GM12892 (cell line): Measurements from ENCODE around the gene SLC43A3.

Experiments
- POLR2A ChIP-seq: IDR thresholded peaks from 2 replicates; pipeline ENCODE4 v1.6.1; 2011; ENCODE audit warnings: low read depth, low read length, control low read depth
- TAF1 ChIP-seq: IDR thresholded peaks from 2 replicates; pipeline ENCODE4 v1.6.1; 2011; ENCODE audit warnings: low read depth, mild to moderate bottlenecking, control low read depth, low read length, borderline replicate concordance

DNA sequence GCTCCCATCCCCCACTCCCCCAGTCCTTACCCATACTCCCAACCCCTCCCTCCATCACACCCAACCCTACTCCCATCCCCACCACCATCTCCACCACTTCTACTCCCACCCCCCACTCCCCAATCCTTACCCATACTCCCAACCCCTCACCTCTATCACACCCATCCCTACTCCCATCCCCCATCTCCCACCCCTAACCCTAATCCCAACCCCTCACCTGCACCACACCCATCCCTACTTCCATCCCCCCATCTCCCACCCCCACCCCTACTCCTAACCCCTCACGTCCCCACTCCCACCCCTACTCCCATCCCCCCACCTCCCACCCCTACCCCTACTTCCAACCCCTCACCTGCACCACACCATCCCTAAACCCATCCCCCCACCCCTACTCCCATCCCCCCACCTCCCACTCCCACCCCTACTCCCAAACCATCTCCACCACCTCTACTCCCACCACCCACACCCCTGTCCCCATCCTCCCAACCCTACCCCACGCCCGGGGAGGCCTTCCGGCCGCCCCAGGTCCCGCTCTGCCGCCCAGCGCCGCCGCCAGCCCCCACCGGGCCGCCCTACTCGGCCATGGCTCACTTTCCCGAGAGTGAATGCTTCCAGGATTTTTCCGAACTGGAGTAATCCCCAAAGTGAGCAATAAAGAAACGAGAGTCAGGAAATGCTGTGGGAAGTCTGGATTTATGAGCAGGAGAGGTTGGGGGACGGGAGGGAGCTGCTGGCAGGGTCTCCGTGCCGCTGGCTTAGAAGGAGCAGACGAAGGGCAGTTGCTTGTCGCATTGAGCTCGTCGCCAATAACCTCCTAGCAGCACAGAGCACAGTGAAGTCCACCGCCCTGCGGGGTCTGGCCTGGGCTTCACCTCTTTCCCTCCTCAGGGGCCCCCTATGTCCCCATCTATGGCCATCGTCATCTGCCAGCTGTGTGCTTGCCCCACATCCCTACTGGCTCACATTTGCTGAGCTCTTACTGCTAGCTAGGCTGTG, 50.5 kb downstream of the SLC43A3 start:
- TF ChIP-seq POLR2A, result no peak
- no peak for TF ChIP-seq TAF1
